ENCODE data around the gene ZFP42. TPM values are rescaled to one million over a fixed set of nuclear protein-coding genes. Genes with fewer than 3 reads are reported as not detected.

The ZFP42 gene
- total RNA-seq = not detected

GRCh38 chr4:187995322-187996207 is at the start of gene ZFP42:
Gene ZFP42, plus strand, starts transcription at chr4:187995771. Its CDS starts 7,037 bp downstream, at chr4:188002808.
- Mint-ChIP-seq H3K9me3 (peaks cover 12% of the 10 kb centered on the region), H3K36me3 (ENCODE audit: low read depth) (peaks cover 2% of the 10 kb centered on the region), H3K27me3 (peaks cover 12% of the 10 kb centered on the region), H3K27ac (no peak within 1 kb of the TSS), H3K4me1 (ENCODE audit: low read depth) (no peaks in the 10 kb centered on the region), H3K4me3 (no peak within 1 kb of the TSS)
- intact Hi-C loops (cut with micrococcal nuclease) = no loop called here
- TF ChIP-seq CTCF (IDR thresholded peaks at IDR 0.05) = no peak
- DNase-seq = no peak
- ATAC-seq = no peak
- ChIA-PET POLR2A (no interaction called here), CTCF (no interaction called here)

- intact Hi-C loops (cut with micrococcal nuclease) = no loop called here
- no peak for ATAC-seq
Observed at GRCh38 chr4:187961171-187961570, 34.4 kb upstream of the ZFP42 start.

GRCh38 chr4:187961961-187962360 is 33.6 kb upstream of the ZFP42 start:
- CTCF ChIA-PET = no interaction called here
- H3K4me3 Mint-ChIP-seq = no peak overlapping the region
- no peak for TF ChIP-seq CTCF (IDR thresholded peaks at IDR 0.05)
- POLR2A ChIA-PET = no interaction called here
- ATAC-seq (no peak), DNase-seq (no peak)
- peaks cover 4% of the 10 kb centered on the region for H3K9me3 Mint-ChIP-seq
- H3K27ac Mint-ChIP-seq = no peak overlapping the region
- H3K36me3 Mint-ChIP-seq (ENCODE audit: low read depth) = no peaks in the 10 kb centered on the region
- intact Hi-C loops (cut with micrococcal nuclease) = no loop called here
- no peaks in the 10 kb centered on the region for H3K4me1 Mint-ChIP-seq (ENCODE audit: low read depth)
- H3K27me3 Mint-ChIP-seq = no peaks in the 10 kb centered on the region

More at GRCh38 chr4:187961171-187961570, 34.4 kb upstream of the ZFP42 start:
- Mint-ChIP-seq H3K27ac (no peak overlapping the region), H3K27me3 (no peaks in the 10 kb centered on the region), H3K9me3 (peaks cover 4% of the 10 kb centered on the region), H3K4me3 (no peak overlapping the region), H3K36me3 (ENCODE audit: low read depth) (no peaks in the 10 kb centered on the region), H3K4me1 (ENCODE audit: low read depth) (no peaks in the 10 kb centered on the region)
- CTCF ChIA-PET = no interaction called here
- POLR2A ChIA-PET = no interaction called here
- no peak for DNase-seq
- no peak for TF ChIP-seq CTCF (IDR thresholded peaks at IDR 0.05)

GRCh38 chr4:187962926-187963325 is 32.6 kb upstream of the ZFP42 start:
- no peak overlapping the region for H3K4me3 Mint-ChIP-seq
- no peak for ATAC-seq
- ChIA-PET POLR2A (interaction anchor here (0.6 kb wide), 1 partner anchor 204 kb away, joined by 3 read pairs; no protein-coding TSS in a partner anchor), CTCF (no interaction called here)
- no peak for TF ChIP-seq CTCF (IDR thresholded peaks at IDR 0.05)
- no peak for DNase-seq
- H3K27me3 Mint-ChIP-seq = no peaks in the 10 kb centered on the region
- H3K36me3 Mint-ChIP-seq (ENCODE audit: low read depth) = no peaks in the 10 kb centered on the region
- H3K27ac Mint-ChIP-seq = no peak overlapping the region
- intact Hi-C loops (cut with micrococcal nuclease) = no loop called here
- H3K9me3 Mint-ChIP-seq = peaks cover 4% of the 10 kb centered on the region
- no peaks in the 10 kb centered on the region for H3K4me1 Mint-ChIP-seq (ENCODE audit: low read depth)

- Mint-ChIP-seq H3K27ac (no peak overlapping the region), H3K36me3 (ENCODE audit: low read depth) (no peaks in the 10 kb centered on the region), H3K27me3 (no peaks in the 10 kb centered on the region), H3K4me1 (ENCODE audit: low read depth) (no peaks in the 10 kb centered on the region), H3K9me3 (peaks cover 5% of the 10 kb centered on the region), H3K4me3 (no peak overlapping the region)
- no peak for TF ChIP-seq CTCF (IDR thresholded peaks at IDR 0.05)
- DNase-seq = no peak
- ChIA-PET CTCF (no interaction called here), POLR2A (no interaction called here)
- ATAC-seq = no peak
- intact Hi-C loops (cut with micrococcal nuclease) = no loop called here
Observed at GRCh38 chr4:187965726-187966125, 29.8 kb upstream of the ZFP42 start.
